Tibial nerve (tissue), 4 donors: ENCODE results near the gene MBD3. TPM values are rescaled to one million over a fixed set of nuclear protein-coding genes. Genes with fewer than 3 reads are reported as not detected.

Experiments used
- DNase-seq, 2 donors: peaks; one replicate each; pipeline ENCODE4 v3.0.0-alpha.2; 2019; ENCODE audit warnings: low spot score in 2 of 2
- H3K27ac ChIP-seq, 4 donors: fragments of 200-600 bp; sonication (generic) in 3 of 4; one replicate each; pipeline ENCODE4 v1.5.1; 2017 to 2019; ENCODE audit warnings: mild to moderate bottlenecking in 1 of 4
- H3K27me3 ChIP-seq, 2 donors: fragments of 200-600 bp; sonication (generic) in 1 of 2; one replicate each; pipeline versions ENCODE4 v1.5.1 to v1.6.0; 2017 to 2019
- H3K36me3 ChIP-seq, 3 donors: fragments of 200-600 bp; sonication (generic); one replicate each; pipeline ENCODE4 v1.5.1; 2018 to 2019
- H3K4me1 ChIP-seq, 4 donors: fragments of 200-600 bp; sonication (generic) in 3 of 4; one replicate each; pipeline ENCODE4 v1.5.1; 2017 to 2019
- H3K4me3 ChIP-seq, 4 donors: fragments of 200-600 bp; sonication (generic) in 3 of 4; one replicate each; pipeline ENCODE4 v1.5.1; 2017 to 2019; ENCODE audit warnings: mild to moderate bottlenecking in 1 of 4, moderate library complexity in 1 of 4
- H3K9me3 ChIP-seq, 4 donors: fragments of 200-600 bp; sonication (generic) in 3 of 4; one replicate each; pipeline ENCODE4 v1.5.1; 2017 to 2019
- EP300 ChIP-seq, 2 donors: sonication (generic); formaldehyde crosslinking; IDR thresholded peaks; one replicate each; pipeline ENCODE4 v1.6.1; 2017; ENCODE audit warnings: antibody characterized with exemption in 2 of 2, mild to moderate bottlenecking in 1 of 2
- POLR2A ChIP-seq, 2 donors: fragments of 450-650 bp; IDR thresholded peaks; one replicate each; pipeline ENCODE4 v1.6.1; 2017; ENCODE audit warnings: antibody characterized with exemption in 2 of 2, mild to moderate bottlenecking in 2 of 2, moderate library complexity in 2 of 2
- WGBS, 2 donors: methylation state at CpG; one replicate each; pipeline ENCODE4 v1.1.5; 2018; 5-methylcytosine and 5-hydroxymethylcytosine counted together
- total RNA-seq, 4 donors: library from RNA; depleted of rRNA; stranded (reverse); fragments of >200 nt; gene quantifications; one replicate each; pipeline ENCODE4 v1.1.0, GENCODE V29; 2016
- TF ChIP-seq, protein P1 (sequence below), 5 experiments: fragments of 200-600 bp in 3 of 5; fragments of 450-650 bp in 2 of 5; sonication (generic) in 3 of 5; IDR thresholded peaks; one replicate each; pipeline ENCODE4 v1.5.1; 2016 to 2019; ENCODE audit warnings: antibody characterized with exemption in 5 of 5, mild to moderate bottlenecking in 3 of 5, moderate library complexity in 2 of 5

The MBD3 gene
- total RNA-seq, 4 donors from 2014 or later, result 62.9 to 144 (median 91.4) TPM

DNA sequence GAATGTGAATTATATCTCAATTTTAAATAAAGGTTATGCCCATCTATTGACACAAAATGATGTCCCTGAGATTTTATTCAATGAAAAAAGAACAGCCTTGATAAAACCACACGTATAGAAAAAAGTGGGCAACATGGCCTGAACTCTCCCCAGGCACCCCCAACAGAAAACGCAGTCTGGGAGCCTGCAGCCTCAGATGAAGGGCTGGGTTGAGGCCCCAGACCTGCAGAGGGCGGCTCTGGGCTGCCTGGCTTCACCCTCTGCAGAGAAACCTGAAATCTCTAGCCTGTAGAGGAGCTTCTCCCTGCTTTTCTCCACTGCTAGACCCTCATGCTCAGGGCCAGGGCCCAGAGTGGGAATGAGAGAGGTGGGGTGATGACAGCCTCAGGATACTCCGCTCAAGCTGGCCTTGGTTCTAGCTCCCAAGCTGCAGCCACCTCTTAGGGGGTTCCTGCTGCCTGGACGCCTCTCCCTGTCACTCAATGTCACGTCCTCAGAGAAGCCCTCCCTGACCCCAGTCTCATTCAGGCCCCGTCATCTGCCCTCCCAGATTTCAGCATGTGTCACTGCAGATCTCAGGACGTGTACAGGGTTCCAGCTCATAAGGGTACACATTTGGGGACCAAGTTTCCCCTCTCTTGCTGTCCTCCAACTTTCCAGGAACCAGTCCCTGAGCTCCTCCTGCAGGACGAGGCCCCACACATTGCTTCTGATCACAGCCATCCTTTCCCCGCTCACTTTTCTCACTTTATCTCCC is 1.8 kb downstream of the MBD3 start:
- H3K36me3 ChIP-seq, result peaks cover 0 to 17% (median 0%) of the 10 kb centered on the region in 3 donors
- DNase-seq, result no peak
- H3K4me3 ChIP-seq, result peak overlapping the region; percentile 81 to 95 (median 88)
- peaks cover 0 to 36% (median 18%) of the 10 kb centered on the region in 4 donors for H3K4me1 ChIP-seq
- H3K27ac ChIP-seq, result peak overlapping the region in 3 of 4 donors; percentile 91 to 98 (median 93)
- no peaks in the 10 kb centered on the region for H3K27me3 ChIP-seq
- no peaks in the 10 kb centered on the region for H3K9me3 ChIP-seq
- TF ChIP-seq, protein P1, sequence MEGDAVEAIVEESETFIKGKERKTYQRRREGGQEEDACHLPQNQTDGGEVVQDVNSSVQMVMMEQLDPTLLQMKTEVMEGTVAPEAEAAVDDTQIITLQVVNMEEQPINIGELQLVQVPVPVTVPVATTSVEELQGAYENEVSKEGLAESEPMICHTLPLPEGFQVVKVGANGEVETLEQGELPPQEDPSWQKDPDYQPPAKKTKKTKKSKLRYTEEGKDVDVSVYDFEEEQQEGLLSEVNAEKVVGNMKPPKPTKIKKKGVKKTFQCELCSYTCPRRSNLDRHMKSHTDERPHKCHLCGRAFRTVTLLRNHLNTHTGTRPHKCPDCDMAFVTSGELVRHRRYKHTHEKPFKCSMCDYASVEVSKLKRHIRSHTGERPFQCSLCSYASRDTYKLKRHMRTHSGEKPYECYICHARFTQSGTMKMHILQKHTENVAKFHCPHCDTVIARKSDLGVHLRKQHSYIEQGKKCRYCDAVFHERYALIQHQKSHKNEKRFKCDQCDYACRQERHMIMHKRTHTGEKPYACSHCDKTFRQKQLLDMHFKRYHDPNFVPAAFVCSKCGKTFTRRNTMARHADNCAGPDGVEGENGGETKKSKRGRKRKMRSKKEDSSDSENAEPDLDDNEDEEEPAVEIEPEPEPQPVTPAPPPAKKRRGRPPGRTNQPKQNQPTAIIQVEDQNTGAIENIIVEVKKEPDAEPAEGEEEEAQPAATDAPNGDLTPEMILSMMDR (IDR thresholded peaks at IDR 0.05), result no peak
- TF ChIP-seq EP300 (IDR thresholded peaks at IDR 0.05) (no peak), POLR2A (IDR thresholded peaks at IDR 0.05) (no peak)
- WGBS, 2 donors, result 13 to 14% methylated on average over 10 of the region's 10 CpGs

DNA sequence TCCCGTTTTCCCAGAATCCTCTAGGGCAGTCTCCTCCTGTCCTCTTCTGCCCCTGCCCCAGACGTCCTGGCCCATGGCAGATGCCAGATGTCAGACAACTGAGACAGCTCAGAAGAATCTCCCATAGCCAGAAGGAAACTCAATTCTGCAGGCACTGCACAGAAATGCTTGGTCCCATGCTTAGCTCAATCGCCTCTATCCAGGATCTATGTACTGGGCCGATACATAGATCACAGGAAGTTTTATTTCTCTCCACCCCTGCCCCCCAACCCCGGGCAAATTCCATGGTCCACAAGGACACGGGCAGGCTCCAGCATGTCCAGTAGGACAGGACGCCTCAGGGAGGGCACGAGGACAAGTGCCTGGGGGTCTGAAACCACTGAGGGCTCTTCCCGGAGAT is 4.8 kb downstream of the MBD3 start:
- Histone ChIP-seq H3K9me3 (no peaks in the 10 kb centered on the region), H3K27me3 (no peaks in the 10 kb centered on the region), H3K36me3 (peaks cover 0 to 20% (median under 1%) of the 10 kb centered on the region in 3 donors), H3K27ac (no peak overlapping the region), H3K4me1 (peaks cover 0 to 27% (median 15%) of the 10 kb centered on the region in 4 donors), H3K4me3 (no peak overlapping the region)
- TF ChIP-seq EP300 (IDR thresholded peaks at IDR 0.05), result no peak
- no peak for TF ChIP-seq POLR2A (IDR thresholded peaks at IDR 0.05)
- TF ChIP-seq, protein P1 (IDR thresholded peaks at IDR 0.05), result no peak
- WGBS, 2 donors, result 44 to 58% methylated on average over 9 of the region's 9 CpGs
- no peak for DNase-seq

DNA sequence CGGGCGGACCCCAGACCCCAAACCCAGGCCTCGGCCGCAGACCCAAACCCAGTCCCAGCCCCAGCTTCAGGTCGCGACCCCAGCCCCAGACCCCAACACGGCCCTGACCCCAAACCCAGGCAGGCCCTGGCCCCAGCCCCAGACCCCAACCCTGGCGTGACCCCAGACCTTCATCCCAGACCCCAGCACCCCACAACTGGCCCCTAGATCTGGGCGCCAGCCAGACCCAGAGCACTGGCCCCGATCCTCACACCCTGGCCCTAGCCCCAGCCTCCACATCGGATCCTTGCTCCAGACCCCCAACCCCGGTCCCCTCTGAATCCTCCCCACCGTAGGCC is 7.5 kb downstream of the MBD3 start:
- no peak overlapping the region for H3K4me3 ChIP-seq
- no peaks in the 10 kb centered on the region for H3K27me3 ChIP-seq
- WGBS, 2 donors, result 77 to 86% methylated on average over 13 of the region's 13 CpGs
- no peak for TF ChIP-seq EP300 (IDR thresholded peaks at IDR 0.05)
- TF ChIP-seq POLR2A (IDR thresholded peaks at IDR 0.05), result no peak
- TF ChIP-seq, protein P1 (IDR thresholded peaks at IDR 0.05), result no peak
- H3K36me3 ChIP-seq, result peaks cover 0 to 47% (median 13%) of the 10 kb centered on the region in 3 donors
- peaks cover 0 to 9% (median under 1%) of the 10 kb centered on the region in 4 donors for H3K4me1 ChIP-seq
- no peaks in the 10 kb centered on the region for H3K9me3 ChIP-seq
- DNase-seq, result no peak
- no peak overlapping the region for H3K27ac ChIP-seq

DNA sequence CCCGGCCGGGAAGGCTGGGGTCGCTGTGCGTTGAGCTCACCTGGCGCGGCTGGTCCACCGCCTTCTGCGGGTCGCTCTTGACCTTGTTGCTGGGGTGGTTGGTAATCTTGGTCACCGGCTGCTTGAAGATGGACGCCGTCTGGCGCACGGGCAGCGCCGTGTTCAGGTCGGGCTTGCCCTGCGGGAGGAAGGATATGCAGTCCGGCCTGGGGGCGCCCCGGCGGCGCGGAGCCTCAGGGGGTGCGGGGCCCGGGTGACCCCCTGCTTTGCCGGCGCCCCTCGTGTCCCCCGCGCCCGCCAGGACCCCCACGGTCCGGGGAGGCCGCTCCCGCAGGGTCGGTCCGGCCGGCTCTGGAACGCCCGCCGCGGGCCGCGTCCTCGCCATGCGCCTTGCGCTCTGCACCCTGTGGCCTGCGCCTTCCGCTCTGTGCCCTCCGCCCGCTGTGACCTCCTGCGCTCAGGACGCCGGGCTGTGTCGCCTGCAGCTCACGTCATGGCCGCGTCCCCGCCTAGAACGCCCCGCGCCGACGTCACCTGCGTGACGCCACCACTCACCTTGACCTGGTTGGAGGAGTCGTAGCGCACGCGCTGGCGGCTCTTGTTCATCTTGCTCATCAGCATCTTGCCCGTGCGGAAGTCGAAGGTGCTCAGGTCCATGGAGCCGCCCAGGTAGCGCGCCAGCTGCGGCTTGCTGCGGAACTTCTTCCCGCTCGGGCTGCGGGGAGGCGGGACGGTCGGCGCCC is 8.0 kb downstream of the MBD3 start:
- Histone ChIP-seq H3K9me3 (no peaks in the 10 kb centered on the region), H3K4me3 (no peak overlapping the region), H3K36me3 (peaks cover 0 to 52% (median 17%) of the 10 kb centered on the region in 3 donors), H3K4me1 (peaks cover 0 to 4% (median 0%) of the 10 kb centered on the region in 4 donors), H3K27ac (no peak overlapping the region), H3K27me3 (no peaks in the 10 kb centered on the region)
- 85 to 92% methylated on average over 65 to 77 of the region's 87 CpGs for WGBS, 2 donors
- no peak for TF ChIP-seq POLR2A (IDR thresholded peaks at IDR 0.05)
- TF ChIP-seq EP300 (IDR thresholded peaks at IDR 0.05), result no peak
- TF ChIP-seq, protein P1 (IDR thresholded peaks at IDR 0.05), result no peak
- no peak for DNase-seq

DNA sequence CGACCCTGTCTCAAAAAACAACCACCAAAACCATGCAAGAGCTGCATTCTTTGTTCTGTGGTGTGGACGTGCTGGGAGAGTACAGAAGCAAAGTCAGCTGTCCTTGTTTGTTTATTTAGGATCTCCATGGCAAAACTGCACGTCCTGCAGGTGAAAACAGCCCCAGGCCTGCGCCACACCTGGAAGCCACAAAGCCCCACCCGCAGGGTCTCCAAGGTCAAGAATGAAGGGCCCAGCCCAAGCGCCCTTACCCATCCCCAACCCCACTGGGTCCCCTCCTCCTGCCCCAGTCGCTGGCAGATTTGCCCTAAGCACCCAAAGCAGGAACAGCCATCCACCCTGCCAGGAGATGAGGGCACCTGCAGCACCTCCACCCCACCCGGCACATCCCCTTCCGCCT is 10.5 kb downstream of the MBD3 start:
- H3K27ac ChIP-seq, result no peak overlapping the region
- H3K4me1 ChIP-seq, result no peaks in the 10 kb centered on the region
- no peak for DNase-seq
- H3K36me3 ChIP-seq, result peaks cover 0 to 77% (median 27%) of the 10 kb centered on the region in 3 donors
- TF ChIP-seq EP300 (IDR thresholded peaks at IDR 0.05) (no peak), POLR2A (IDR thresholded peaks at IDR 0.05) (no peak)
- TF ChIP-seq, protein P1 (IDR thresholded peaks at IDR 0.05), result no peak
- H3K27me3 ChIP-seq, result no peaks in the 10 kb centered on the region
- no peak overlapping the region for H3K4me3 ChIP-seq
- 84 to 91% methylated on average over 9 of the region's 9 CpGs for WGBS, 2 donors
- H3K9me3 ChIP-seq, result no peaks in the 10 kb centered on the region
